ENCODE measurements around the gene CLN6.

The CLN6 gene

DNA sequence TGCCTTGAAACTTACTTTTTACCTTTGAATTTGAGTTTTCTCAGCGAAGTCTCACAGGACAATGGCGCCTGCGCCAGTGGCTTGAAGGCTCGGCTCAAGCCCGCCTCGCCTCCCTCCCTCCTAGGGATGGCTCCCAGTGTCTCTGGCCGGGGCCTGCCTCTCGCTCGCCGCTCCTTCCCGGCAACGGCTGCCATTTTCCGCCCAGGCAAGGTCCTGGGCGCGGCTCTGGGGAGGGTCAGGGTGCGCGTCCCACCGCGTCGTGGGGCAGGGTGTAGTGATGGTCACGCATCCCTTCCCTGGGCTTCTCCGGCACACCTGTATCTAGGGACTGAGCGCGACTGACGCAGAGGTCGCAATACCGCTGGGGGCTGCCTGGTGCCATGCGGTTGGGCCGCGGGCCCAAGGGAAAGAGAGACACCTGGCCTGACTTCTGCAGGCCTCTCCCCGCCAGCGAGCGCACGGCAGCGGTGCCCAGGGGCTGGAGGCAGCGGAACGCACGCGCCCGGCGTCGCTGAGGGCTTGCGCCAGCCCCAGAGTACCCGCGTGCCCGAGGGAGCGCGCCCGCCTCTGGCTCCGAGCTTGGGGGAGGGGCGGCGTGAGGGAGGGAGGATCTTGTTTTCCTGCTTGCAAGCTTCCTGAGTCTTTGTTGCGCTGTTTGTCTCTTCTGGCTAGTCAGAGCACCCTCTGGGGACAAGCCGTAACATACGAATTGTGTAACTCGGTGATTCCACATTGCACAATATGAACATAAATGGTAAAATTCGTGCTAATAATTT lies 27.3 kb upstream of the CLN6 start:
- TF ChIP-seq, protein P1, sequence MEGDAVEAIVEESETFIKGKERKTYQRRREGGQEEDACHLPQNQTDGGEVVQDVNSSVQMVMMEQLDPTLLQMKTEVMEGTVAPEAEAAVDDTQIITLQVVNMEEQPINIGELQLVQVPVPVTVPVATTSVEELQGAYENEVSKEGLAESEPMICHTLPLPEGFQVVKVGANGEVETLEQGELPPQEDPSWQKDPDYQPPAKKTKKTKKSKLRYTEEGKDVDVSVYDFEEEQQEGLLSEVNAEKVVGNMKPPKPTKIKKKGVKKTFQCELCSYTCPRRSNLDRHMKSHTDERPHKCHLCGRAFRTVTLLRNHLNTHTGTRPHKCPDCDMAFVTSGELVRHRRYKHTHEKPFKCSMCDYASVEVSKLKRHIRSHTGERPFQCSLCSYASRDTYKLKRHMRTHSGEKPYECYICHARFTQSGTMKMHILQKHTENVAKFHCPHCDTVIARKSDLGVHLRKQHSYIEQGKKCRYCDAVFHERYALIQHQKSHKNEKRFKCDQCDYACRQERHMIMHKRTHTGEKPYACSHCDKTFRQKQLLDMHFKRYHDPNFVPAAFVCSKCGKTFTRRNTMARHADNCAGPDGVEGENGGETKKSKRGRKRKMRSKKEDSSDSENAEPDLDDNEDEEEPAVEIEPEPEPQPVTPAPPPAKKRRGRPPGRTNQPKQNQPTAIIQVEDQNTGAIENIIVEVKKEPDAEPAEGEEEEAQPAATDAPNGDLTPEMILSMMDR (IDR thresholded peaks at IDR 0.05) = no peak
- Histone ChIP-seq H3K27ac (peak overlapping the region; percentile 83 to 95), H3K4me3 (peak overlapping the region; percentile 83)
- DNase-seq (ENCODE audit: low spot score) = peak; percentile 92

DNA sequence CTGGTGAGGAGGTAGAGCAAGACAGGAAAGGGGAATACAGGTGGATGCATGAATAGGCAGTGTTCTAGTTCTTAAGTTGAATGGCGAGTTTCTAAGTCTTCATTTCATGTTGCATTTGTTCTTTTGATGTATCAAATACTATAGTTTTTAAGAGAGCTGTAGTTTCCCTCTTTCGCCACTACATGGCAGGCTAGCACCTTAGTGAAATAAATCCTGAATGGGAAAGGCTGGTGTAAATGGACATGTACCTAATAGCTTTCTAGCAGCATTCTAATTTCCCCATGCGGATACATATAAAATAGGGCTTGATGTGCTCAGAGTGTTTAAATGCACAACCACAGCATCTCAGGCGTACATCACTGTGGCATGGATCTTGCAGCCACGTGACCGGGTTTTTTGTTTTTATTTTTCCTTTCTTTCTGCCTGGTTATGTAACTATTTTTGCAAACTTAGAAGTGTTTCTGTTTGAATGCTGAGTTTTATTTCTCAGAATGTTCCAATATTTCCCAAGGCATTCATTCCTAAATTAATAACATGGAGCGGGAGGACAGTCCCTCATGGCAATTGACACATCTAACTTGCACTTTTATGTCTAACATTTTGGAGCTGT lies 23.5 kb upstream of the CLN6 start:
- Histone ChIP-seq H3K4me3 (no peak overlapping the region), H3K27ac (no peak overlapping the region)
- TF ChIP-seq, protein P1 (IDR thresholded peaks at IDR 0.05) = peak; percentile 63
- DNase-seq (ENCODE audit: low spot score) = no peak

DNA sequence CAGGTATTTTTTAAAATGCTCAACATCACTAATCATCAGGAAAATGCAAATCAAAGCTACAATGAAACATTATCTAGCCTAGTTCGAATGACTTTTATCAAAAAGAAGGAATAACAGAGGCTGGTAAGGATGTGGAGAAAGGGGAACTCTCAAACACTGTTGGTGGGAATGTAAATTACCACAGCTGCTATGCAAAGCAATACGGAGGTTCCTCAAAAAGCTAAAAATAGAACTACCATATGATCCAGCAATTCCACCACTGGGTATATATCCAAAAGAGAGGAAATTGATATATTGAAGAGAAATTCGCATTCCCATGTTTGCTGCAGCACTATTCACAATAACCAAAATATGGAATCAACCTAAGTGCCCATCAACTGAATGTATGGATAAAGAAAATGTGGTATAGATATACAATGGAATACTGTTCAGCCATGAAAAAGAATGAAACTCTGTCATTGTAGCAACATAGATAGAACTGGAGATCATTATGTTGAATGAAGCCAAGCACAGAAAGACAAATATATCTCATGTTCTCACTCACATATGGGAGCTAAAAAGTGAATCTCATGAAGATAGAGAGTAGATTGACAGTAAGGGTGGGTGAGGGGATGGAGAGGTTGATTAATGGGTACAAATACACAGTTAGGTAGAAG lies 19.7 kb upstream of the CLN6 start:
- TF ChIP-seq, protein P1 (IDR thresholded peaks at IDR 0.05) = no peak
- no peak overlapping the region for H3K4me3 ChIP-seq
- no peak overlapping the region for H3K27ac ChIP-seq
- no peak for DNase-seq (ENCODE audit: low spot score)

DNA sequence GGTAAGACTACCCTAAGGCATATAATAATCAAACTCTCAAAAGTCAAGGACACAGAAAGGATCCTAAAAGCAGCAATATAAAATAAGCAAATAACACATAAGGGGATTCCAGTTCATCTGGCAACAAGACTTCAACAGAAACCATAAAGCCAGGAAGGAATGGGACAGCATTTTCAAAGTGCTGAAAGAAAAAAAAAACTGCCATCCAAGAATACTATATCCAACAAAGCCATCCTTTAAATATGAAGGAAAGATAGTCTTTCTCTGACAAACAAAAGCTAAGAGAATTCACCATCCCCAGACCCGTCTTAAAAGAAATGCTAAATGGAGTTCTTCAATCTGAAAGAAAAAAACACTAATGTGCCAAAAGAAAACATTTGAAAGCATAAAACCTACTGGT lies 14.7 kb upstream of the CLN6 start:
- no peak for DNase-seq (ENCODE audit: low spot score)
- H3K27ac ChIP-seq = no peak overlapping the region
- TF ChIP-seq, protein P1 (IDR thresholded peaks at IDR 0.05) = no peak
- no peak overlapping the region for H3K4me3 ChIP-seq

DNA sequence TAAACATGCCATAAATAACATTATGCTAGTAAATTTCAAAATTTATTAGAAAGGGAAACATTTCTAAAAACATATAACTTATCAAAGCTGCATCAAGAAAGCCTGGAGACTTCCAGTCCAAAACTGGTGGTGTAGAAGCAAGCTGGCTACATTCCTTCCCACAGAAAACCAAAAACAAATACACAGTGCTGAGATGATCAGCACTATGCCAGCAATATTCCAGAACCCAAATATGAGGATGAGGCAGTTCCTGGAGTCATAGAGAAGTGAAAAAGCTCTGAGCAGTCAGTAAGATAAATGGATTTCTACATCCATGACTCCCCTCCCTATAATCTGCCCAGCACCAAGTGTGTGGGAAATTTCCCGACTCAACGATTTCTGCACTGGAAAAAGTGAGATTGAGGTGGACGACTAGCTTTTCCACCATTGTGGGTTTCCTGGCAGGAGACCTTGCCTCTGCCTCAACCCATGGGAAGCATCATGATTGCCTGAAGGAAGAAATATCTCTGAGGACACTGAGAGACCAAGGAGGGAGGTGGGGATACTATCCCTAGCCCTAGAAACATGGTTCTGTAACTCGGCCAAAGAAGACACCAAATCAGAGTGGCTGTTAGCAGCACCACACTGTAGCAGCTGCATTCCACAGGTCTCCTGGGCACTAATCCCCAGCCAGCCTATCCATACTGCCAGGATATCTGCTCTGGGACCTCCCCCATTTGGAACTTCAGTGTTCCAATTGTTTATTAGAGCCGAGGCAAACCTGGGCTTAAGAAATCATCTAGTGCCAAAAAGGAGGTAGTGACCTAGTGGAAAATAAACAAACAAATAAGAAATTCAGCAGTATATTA lies 11.8 kb upstream of the CLN6 start:
- DNase-seq (ENCODE audit: low spot score) = no peak
- H3K27ac ChIP-seq = no peak overlapping the region
- TF ChIP-seq, protein P1 (IDR thresholded peaks at IDR 0.05) = no peak
- H3K4me3 ChIP-seq = no peak overlapping the region

DNA sequence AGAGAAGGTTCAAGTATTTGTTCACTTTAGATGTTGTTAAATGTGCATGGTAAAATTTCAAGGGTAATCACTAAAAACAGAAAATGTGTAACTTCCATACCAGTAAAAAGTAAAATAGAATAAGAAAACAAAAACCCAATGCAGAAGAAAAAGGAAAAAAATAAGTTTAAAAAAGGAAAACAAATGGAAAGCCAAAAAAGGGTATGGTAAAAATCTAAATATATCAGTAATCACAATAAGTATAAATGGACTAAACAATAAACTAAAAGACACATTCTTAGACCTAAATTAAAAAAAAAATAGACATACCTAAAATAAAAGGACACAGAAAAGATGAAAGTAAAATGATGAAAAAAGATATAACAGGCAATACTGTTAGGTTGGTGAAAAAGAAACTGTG lies 9.5 kb upstream of the CLN6 start:
- TF ChIP-seq, protein P1 (IDR thresholded peaks at IDR 0.05) = no peak
- no peak for DNase-seq (ENCODE audit: low spot score)
- Histone ChIP-seq H3K4me3 (no peak overlapping the region), H3K27ac (no peak overlapping the region)
